HCT116 (cell line): Measurements from ENCODE around the gene HAPLN1. TPM values are rescaled to one million over a fixed set of nuclear protein-coding genes. Genes with fewer than 3 reads are reported as not detected.
"Not testable (repeated sequence)": the region's sequence is repeated elsewhere in the genome, so short reads cannot be mapped to it uniquely, and the experiment has no call there.

Source experiments
- ATAC-seq: fragments of 200-7000 bp; cut with Tn5 transposase; 2 replicates; pipeline ENCODE4 v1.9.1; 2020; ENCODE audit warnings: mild to moderate bottlenecking, moderate library complexity
- BruUV-seq: library from RNA; stranded (reverse); fragments of 400-500 nt; replicated peaks from 2 replicates; lab custom pipeline; 2021; lab: Mats Ljungman, UMichigan
- CTCF ChIA-PET: fragments of 300-600 bp; sonication (Branson Sonifier 250); formaldehyde crosslinking; loops from one replicate; lab custom pipeline; 2021; ENCODE audit warnings: antibody characterized with exemption; lab: Charles Lee
- POLR2A ChIA-PET: fragments of 300-600, 350-600 bp; sonication (Branson Sonifier 250); formaldehyde crosslinking; loops from one replicate; lab custom pipeline; 2021; ENCODE audit warnings: antibody characterized with exemption; lab: Charles Lee
- RAD21 ChIA-PET, 2 experiments: fragments of 300-600 bp; sonication (Branson Sonifier 250); formaldehyde crosslinking; loops; one replicate each; lab custom pipeline; 2023; ENCODE audit warnings: low total read pairs in 2 of 2; ENCODE audit not compliant: uncharacterized antibody in 2 of 2, unreplicated experiment in 2 of 2, low non-redundant PET in 1 of 2; lab: Charles Lee
- DNase-seq: peaks from one replicate; pipeline ENCODE4 v3.0.0-alpha.2; 2010; ENCODE audit warnings: low read depth, low spot score
- H2AFZ ChIP-seq: fragments of 200-600 bp; shearing (Covaris generic), sonication (generic); 2 replicates; pipeline ENCODE4 v1.6.1; 2017; ENCODE audit warnings: low read depth, mixed run types, mixed read lengths, antibody characterized with exemption, low read length; ENCODE audit not compliant: poor library complexity, severe bottlenecking
- H3K27ac ChIP-seq: 2 replicates; pipeline ENCODE4 v1.5.1; 2012; ENCODE audit warnings: low read depth, low read length
- H3K27me3 ChIP-seq: fragments of 200-600 bp; sonication (generic); 2 replicates; pipeline ENCODE4 v1.6.1; 2016; ENCODE audit warnings: mixed run types, low read length, mixed read lengths; ENCODE audit not compliant: insufficient read depth
- H3K36me3 ChIP-seq, 2 experiments: fragments of 200-500 bp in 1 of 2; fragments of 200-600 bp in 1 of 2; sonication (Bioruptor generic) in 1 of 2; sonication (generic) in 1 of 2; 2 replicates each; pipeline versions ENCODE4 v1.5.1 to v1.6.1; 2014 to 2016; ENCODE audit warnings: low read length in 2 of 2, inconsistent platforms in 1 of 2, mixed read lengths in 1 of 2, mixed run types in 1 of 2; ENCODE audit not compliant: insufficient read depth in 2 of 2, control insufficient read depth in 1 of 2
- H3K4me1 ChIP-seq, 2 experiments: fragments of 200-600 bp in 1 of 2; sonication (generic) in 1 of 2; 2 replicates each; pipeline versions ENCODE4 v1.5.1 to v1.6.1; 2012 to 2017; ENCODE audit warnings: low read length in 2 of 2, inconsistent platforms in 1 of 2, mild to moderate bottlenecking in 1 of 2, mixed read lengths in 1 of 2, mixed run types in 1 of 2, moderate library complexity in 1 of 2; ENCODE audit not compliant: insufficient read depth in 2 of 2, control insufficient read depth in 1 of 2
- H3K4me2 ChIP-seq: fragments of 200-600 bp; sonication (generic); 2 replicates; pipeline ENCODE4 v1.6.1; 2017; ENCODE audit warnings: mixed run types, low read length, mixed read lengths
- H3K4me3 ChIP-seq, 2 experiments: fragments of 200-600 bp in 1 of 2; sonication (generic) in 1 of 2; replicated peaks in 1 of 2; 2 replicates each; pipeline ENCODE4 v1.5.1; 2011 to 2016; ENCODE audit warnings: low read length in 2 of 2, control low read depth in 1 of 2, low read depth in 1 of 2, mild to moderate bottlenecking in 1 of 2, mixed read lengths in 1 of 2, mixed run types in 1 of 2
- H3K79me2 ChIP-seq: fragments of 200-600 bp; sonication (generic); 2 replicates; pipeline ENCODE4 v1.6.1; 2017; ENCODE audit warnings: mild to moderate bottlenecking, mixed run types, low read length, moderate library complexity, mixed read lengths; ENCODE audit not compliant: insufficient read depth
- H3K9ac ChIP-seq: fragments of 200-600 bp; sonication (generic); 2 replicates; pipeline ENCODE4 v1.6.1; 2016; ENCODE audit warnings: low read length, mixed read lengths
- H3K9me2 ChIP-seq: fragments of 200-600 bp; sonication (generic), shearing (Covaris generic); 2 replicates; pipeline ENCODE4 v1.6.1; 2017; ENCODE audit warnings: mixed run types, mild to moderate bottlenecking, moderate library complexity; ENCODE audit not compliant: insufficient read depth
- H3K9me3 ChIP-seq, 2 experiments: fragments of 200-500 bp in 1 of 2; fragments of 200-600 bp in 1 of 2; sonication (Bioruptor generic) in 1 of 2; sonication (generic) in 1 of 2; 2 replicates each; pipeline ENCODE4 v1.6.1; 2014 to 2017; ENCODE audit warnings: low read length in 2 of 2, mixed read lengths in 2 of 2, inconsistent platforms in 1 of 2, low read depth in 1 of 2, mild to moderate bottlenecking in 1 of 2, mixed run types in 1 of 2, moderate library complexity in 1 of 2; ENCODE audit not compliant: control insufficient read depth in 1 of 2, insufficient read depth in 1 of 2
- H4K20me1 ChIP-seq: fragments of 200-600 bp; sonication (generic), shearing (Covaris generic); 2 replicates; pipeline ENCODE4 v1.6.1; 2017; ENCODE audit warnings: mixed run types, mild to moderate bottlenecking, moderate library complexity; ENCODE audit not compliant: insufficient read depth
- CBX3 ChIP-seq: IDR thresholded peaks from 2 replicates; pipeline ENCODE4 v1.6.1; 2012; ENCODE audit warnings: low read depth
- CEBPB ChIP-seq: IDR thresholded peaks from 2 replicates; pipeline ENCODE4 v1.6.1; 2012; ENCODE audit warnings: low read depth
- EZH2 ChIP-seq: fragments of 200-600 bp; sonication (generic); IDR thresholded peaks from 2 replicates; pipeline ENCODE4 v1.6.1; 2017; ENCODE audit warnings: antibody characterized with exemption, mixed run types
- FOSL1 ChIP-seq: IDR thresholded peaks from 2 replicates; pipeline ENCODE4 v1.6.1; 2012; ENCODE audit warnings: low read depth
- JUND ChIP-seq: IDR thresholded peaks from 2 replicates; pipeline ENCODE4 v1.6.1; 2012
- SRF ChIP-seq: IDR thresholded peaks from 2 replicates; pipeline ENCODE4 v1.6.1; 2012; ENCODE audit warnings: low read depth
- YY1 ChIP-seq: IDR thresholded peaks from 2 replicates; pipeline ENCODE4 v1.6.1; 2011; ENCODE audit warnings: low read length, low read depth, moderate library complexity, mild to moderate bottlenecking; ENCODE audit not compliant: insufficient replicate concordance; ENCODE audit errors: extremely low read depth
- ZFX ChIP-seq: fragments of 450-650 bp; IDR thresholded peaks from 2 replicates; pipeline ENCODE4 v1.6.1; 2017
- intact Hi-C: fragments of 100-400 bp; cut with micrococcal nuclease; formaldehyde crosslinking; loops from 2 replicates; pipeline ENCODE4 v1.10.0; 2022
- total RNA-seq: library from RNA; stranded (reverse); gene quantifications from one replicate; pipeline ENCODE4 v1.2.1, GENCODE V29; 2021; ENCODE audit not compliant: unreplicated experiment

The HAPLN1 gene
- total RNA-seq, 1 experiment from 2014 or later: 0.05 TPM

DNA sequence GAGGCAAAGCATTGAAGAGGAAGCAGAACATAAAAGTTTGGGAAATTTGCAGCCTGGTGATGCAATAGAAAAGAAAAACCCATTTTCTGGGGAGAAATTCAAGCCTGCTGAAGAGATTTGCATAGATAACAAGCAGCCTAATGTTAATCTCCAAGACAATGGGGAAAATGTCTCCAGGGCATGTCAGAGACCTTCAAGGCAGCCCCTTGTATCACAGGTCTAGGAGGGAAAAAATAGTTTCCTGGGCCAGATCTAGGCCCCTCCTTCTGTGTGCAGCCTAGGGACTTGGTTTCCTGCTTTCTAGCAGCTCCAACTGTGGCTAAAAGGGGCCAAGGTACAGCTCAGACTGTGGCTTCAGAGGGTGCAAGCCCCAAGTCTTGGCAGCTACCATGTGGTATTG is 14.4 kb upstream of the HAPLN1 start:
- H3K9me2 ChIP-seq, H3K4me3 ChIP-seq, H3K36me3 ChIP-seq, H4K20me1 ChIP-seq, intact Hi-C loops, H3K9me3 ChIP-seq, BruUV-seq, H3K4me2 ChIP-seq, H3K4me1 ChIP-seq, H3K27me3 ChIP-seq, H3K79me2 ChIP-seq, RAD21 ChIA-PET, ATAC-seq, POLR2A ChIA-PET, H2AFZ ChIP-seq, CTCF ChIA-PET, H3K27ac ChIP-seq, H3K9ac ChIP-seq, DNase-seq: not testable (repeated sequence)

DNA sequence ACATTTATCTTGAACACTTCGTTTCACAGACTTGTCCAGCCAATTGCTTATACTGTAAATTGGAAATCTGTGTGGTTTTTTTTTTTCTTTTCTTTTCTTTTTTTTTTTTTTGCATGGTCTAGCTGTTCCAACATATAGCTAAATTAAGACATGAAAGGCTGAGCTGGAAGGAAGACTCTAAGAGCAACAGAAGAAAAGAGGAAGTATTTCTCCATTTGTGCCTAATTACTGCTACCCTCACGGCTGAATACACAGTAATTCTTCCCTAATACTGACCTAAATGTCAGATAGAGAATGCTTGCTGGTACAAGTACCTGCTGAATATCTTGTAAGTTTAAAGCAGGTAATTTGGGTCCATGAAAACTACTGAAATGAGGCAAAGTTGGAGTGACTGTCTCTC is 11.0 kb upstream of the HAPLN1 start:
- Histone ChIP-seq H3K27me3 (no peaks in the 10 kb centered on the region), H3K4me2 (no peak overlapping the region), H2AFZ (no peak overlapping the region), H3K9ac (no peak overlapping the region), H3K9me2 (no peaks in the 10 kb centered on the region), H3K4me3 (no peak overlapping the region), H3K27ac (no peak overlapping the region), H3K9me3 (no peaks in the 10 kb centered on the region), H3K36me3 (no peaks in the 10 kb centered on the region), H3K79me2 (no peaks in the 10 kb centered on the region), H4K20me1 (no peaks in the 10 kb centered on the region), H3K4me1 (no peaks in the 10 kb centered on the region)
- DNase-seq (no peak), ATAC-seq (no peak)
- CTCF ChIA-PET: no interaction called here
- TF ChIP-seq SRF (no peak), JUND (no peak), YY1 (no peak), CEBPB (no peak), EZH2 (no peak), FOSL1 (no peak), ZFX (no peak), CBX3 (no peak)
- intact Hi-C loops: no loop called here
- BruUV-seq: no TSS peak
- RAD21 ChIA-PET: no interaction called here
- POLR2A ChIA-PET: no interaction called here
